ENCODE data around the gene ZNF71.

GRCh38 chr19:56554272-56554869, 40.7 kb upstream of the ZNF71 start:
- no peak for TF ChIP-seq EGR1 (IDR thresholded peaks at IDR 0.05; ENCODE audit: borderline replicate concordance, low read depth, low read length)
- TF ChIP-seq POLR2A (IDR thresholded peaks at IDR 0.05; ENCODE audit: control extremely low read depth in 1 of 2, low read depth in 2 of 2, low read length in 2 of 2) = no peak
- no peak for TF ChIP-seq EP300 (IDR thresholded peaks at IDR 0.05; ENCODE audit: borderline replicate concordance in 1 of 2, low read depth in 2 of 2, low read length in 2 of 2)
- no peak for TF ChIP-seq GABPA (IDR thresholded peaks at IDR 0.05; ENCODE audit: borderline replicate concordance, insufficient read depth, low read length)

All from H1 (cell line).